ENCODE results near the gene CYB5R3.

The CYB5R3 gene

GRCh38 chr22:42649246-42650099 lies at the start of gene CYB5R3:
CYB5R3 (minus strand) TSS chr22:42649392; CDS start chr22:42649315, 77 bp downstream.
- no peak for DNase-seq

DNA sequence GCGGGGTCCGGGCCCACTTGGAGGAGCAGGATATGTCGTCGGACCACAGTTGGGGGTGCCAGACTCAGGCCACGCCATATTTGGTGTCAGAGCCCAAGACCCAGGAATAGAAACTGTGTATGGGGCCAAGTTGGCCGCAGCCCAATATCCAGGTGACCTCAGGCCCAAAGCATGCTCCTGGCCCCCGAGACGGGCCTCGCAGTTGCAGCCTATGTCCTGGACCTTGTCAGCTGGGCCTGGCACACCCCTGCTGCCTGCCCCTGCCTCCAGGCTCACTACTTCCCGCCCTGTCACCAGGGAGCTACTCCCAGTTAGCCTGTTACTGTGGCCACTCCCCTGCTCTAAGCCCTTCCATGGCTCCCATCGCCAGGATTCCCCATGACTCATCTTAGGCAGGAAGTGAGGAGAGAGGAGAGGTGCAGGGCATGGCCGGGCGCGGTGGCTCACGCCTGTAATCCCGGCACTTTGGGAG lies 48.4 kb upstream of the CYB5R3 start:
- no peak for DNase-seq

DNA sequence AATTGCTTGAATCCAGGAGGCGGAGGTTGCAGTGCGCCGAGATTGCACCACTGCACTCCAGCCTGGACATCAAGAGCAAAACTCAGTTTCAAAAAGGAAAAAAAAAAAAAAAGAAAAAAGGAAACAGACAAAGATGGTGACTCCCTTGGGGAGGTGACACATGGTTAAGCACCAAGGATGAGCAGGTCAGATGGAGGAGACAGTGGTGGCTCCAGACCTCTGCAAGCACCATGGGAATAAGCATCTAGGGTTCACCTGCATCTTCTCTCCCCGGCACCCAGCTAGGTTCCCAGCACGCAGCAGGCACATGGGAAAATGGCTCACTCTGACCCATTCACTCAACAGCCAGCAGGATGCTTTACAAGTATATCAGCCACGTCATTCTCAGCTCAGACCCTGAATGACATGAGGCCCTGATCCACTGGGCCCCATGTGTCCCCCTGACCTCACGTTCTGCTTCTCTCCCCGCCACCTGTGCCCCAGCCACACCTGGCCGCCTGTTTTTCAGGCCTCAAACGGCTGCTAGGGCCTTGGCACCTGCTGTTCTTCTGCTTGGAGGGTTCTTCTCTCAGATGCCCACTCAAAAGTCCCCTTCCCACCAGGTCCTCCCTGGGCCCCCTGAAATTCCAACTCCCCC lies 47.3 kb upstream of the CYB5R3 start:
- no peak for DNase-seq

DNA sequence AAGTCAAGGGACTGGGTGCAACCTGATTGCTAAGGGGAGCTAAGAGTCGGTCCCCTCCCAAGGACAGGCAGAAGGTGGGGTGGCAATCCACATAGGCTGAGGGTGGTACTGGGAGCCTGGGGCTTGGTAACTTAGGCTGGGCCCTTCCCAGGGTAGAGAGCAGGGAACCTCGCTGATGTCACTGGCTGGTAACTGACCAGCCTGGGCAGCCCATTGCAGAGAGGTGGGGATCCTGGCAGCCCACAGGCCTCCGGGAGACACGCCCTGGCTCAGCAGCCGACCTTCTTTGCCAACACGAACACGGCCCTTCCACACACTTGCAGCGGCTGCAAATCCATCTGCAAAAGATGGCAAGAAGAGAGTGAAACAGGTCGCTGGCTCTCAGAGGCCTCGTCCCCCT lies 46.1 kb upstream of the CYB5R3 start:
- DNase-seq, result no peak

DNA sequence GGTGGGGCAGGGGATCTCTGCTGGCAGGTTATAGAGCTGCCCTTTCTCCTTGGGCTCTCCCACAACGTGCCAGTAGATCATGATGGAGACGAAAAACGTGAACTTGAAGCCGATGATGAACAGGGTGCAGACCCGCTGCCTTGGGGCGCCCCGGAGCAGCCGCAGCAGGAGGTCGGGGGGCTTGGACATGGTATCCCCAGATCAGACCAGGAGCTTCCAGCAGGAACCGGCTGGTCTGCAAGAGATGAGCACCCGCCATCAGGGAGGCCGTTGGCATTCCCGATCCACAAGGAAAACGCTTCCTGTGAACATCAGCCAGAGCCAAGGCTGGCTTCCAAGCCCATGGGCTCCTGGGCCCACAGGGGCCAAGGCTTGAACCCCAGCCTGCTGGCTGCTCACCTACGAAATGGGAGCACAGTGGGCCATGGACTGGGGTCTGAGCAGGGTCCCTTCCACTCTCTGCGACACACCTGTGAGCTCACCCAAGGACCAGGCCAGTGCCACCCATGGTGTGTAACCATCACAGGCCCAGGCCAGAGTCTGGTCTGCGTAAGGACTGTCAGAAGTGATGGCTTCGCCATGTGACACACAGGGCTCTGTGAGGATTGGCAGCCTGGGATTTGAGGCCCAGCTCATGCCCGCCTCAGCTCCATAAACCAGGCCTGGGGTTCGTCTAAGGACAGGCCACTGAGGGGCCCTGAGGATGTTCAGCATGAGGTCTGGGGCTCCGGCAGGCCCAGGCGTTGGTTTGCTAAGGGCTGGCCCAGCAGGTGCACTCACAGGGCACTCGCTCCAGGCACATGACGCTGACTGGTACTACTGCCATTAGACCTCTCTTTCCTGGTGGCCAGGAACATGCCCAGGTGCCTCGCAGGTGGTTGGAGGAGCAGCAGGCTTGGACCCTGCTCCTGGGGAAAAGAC lies 44.8 kb upstream of the CYB5R3 start:
- DNase-seq, result no peak

DNA sequence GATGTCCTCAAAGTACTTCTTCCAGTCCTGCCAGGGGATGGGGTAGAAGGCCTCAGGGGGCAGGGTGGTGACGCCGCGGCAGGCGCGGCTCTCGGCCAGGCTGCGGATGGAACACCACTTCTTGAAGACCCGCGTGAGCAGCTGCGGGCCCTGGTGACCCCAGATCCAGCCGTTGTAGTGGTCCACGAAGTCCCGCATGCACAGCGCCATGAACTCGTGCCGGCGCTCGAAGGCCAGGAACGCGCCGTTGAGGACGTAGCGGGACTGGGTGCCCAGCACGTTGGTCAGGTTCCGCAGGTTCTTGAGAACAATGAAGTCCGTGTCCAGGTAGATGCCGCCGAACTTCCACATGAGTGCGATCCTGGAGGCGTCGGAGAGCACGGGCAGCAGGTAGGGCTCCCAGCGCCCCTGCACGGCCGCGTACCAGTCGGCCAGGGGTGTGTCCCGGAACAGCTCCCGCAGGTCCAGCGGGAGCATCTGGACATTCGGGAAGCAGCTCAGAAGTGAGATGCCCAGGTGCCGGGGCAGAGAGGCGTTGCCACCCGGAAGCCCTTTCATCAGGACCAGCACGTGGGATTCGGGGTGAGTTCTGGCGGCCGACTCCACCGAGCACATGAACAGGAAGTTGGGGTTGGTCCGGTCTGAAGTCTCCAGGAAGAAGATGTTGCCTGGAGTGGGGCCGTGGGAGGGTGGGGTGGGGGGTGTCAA lies 44.0 kb upstream of the CYB5R3 start:
- no peak for DNase-seq

DNA sequence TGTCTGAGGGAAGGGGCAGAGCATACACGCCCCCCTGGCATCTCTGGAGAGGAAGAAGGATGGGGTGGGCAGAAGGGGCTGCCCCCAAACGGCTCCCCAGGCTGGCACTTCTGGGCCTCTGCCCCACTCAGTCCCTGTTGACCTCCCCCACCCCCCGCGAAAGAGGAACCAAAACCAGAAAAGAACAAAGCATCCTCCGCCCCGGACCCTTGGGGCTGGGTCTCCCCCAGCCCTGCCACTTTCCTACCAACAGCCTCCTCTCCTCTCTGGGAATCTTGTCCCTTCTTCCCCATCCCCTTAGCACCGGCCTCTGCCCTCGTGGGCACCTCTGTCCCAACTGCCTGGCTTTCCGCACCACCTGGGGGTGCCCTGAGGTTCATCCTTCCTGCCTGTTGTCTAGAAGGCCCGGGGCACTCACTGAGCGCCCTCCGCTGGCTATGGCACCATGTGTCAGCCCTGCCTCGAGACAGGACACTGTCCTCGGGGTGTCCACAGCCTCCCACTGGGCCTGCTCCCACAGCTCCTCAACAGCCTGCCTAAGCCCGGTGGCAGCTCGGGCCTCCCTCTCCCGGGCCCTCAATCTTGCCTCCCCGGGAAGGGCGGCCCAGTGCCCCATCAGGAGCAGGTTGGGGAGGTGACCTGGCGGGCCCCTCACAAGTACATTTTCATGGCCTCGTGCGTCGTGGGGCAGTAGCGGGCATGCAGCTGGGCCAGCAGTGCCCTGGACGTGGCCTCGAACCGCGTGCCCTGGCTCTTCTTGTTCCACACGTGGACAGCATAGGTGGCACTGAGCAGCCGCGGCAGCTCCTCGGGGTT lies 43.3 kb upstream of the CYB5R3 start:
- no peak for DNase-seq

DNA sequence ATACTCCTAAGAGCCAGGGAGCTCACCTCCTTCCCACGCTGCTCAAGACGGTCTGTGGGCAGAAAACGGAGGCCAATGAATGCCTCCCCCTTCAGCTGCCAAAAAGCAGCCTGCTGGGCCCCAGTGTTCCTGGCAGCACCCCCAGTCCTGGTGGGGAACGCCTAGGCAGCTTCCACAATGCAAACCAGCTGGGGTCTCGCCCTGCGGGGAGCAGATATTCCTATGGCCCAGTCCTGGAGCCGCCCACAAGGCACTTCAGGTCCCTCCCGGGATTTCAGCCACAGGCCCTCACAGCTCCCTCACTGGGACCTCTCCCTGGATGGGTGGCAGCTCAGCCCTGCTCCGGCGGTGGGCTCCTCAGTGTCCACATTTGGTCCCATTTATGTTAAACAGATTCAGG lies 42.2 kb upstream of the CYB5R3 start:
- no peak for DNase-seq

DNA sequence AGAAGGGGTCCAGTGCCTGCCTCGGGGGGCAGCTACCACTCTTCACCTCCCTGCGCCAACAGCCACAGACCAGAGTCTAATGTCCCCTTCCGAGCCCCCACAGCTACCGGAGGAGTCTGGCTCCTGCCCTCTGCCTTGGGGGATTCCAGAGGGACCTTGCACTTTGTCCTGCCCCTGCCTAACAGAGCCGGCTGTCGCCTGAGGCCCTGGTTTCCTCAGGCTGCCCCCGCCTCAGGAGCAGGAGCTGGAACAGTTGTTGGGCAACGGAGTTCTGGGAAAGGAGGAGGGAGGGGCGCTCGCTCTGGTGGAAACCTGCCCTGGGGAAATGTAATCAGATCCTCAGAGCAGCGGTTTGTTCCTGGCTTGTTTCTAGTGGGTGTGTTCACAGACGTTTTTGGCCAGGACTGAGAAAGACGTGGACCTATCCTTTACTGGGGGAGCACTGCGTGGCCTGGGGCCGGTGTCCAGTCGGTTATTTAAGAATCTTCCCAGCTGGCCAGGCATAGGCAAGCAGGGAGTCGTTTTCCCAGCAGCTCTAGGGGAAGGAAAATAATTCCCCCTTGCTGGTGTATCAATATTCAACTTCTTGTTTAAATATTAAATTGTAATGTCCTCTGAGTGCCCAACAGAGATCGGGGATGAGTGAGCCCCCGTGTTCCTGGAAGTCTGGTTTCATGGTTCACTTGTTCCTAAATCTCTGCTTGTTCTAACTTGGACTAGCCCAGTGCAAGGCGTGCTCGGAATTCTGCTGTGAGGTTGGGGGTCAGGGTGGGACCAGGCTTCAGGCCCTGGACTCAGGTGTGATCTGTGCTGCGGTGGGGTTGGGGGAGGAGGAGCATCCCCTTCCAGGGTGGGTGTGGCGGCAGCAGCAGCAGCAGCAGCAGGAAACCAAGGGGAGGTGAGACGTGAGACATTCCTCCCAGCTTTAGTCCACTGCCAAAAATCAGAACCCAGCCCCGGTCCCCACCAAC lies 39.3 kb upstream of the CYB5R3 start:
- DNase-seq, result peak; percentile 40

DNA sequence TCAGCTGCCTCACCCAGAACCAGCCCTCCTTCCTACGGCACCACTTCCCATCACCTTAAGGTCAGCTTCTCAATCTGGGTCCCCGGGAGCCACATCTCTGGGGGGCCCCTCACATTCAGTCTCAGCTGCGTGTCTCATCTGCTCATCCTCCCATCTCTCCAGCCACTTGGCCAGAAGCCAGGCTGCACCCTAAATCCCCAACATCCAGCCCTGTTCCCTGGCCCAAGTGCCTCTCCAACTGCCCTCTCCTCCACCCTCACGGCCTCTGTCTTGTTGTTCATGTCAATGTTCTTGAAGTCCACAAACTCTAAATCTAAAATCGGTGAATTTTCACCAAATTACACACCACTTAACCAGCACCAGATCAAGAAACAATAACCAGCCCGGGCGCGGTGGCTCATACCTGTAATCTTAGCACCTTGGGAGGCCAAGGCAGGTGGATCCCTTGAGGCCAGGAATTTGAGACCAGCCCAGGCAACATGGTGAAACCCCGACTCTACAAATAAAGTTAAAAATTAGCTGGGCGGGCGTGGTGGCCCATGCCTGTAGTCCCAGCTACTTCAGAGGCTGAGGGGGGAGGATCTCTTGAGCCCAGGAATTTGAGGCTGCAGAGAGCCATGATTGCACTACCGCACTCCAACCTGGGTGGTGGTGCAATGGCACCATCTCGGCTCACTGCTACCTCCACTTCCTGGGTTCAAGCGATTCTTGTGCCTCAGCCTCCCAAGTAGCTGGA lies 37.7 kb upstream of the CYB5R3 start:
- no peak for DNase-seq

GRCh38 chr22:42685941-42686653 lies 36.9 kb upstream of the CYB5R3 start:
- DNase-seq, result no peak

DNA sequence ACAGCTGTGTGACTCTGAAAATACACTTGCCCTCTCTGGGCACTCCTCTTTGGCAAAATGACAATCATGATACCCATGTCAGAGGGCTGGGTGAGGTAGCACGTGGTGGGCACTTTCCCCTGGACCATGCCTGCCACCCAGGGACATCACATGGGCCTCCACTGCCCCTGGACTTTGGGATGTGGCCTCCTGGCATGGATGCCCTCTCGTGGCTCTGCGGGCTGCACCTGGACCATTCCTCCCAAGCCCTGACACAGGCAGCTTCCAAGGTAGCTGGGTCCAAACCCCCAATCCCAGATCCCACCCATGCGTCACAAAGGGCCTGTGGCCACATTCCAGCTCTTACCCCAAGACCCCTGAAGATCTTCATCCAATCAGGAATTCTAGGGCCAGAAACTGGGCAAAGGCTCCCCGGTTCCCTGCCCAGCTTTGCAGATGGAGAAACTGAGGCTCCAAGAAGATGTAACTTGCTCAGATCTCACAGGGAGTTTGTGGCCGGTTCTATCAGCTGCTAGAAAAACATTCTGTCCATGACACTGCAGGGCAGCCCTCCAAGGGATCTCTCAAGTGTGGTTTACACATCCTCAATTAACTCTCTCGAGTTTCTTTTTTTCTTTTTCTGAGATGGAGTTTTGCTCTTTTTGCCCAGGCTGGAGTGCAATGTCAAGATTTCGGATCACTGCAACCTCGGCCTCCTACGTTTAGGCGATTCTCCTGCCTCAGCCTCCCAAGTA lies 35.4 kb upstream of the CYB5R3 start:
- DNase-seq, result no peak

- DNase-seq, result no peak
Observed at GRCh38 chr22:42683578-42684283, 34.5 kb upstream of the CYB5R3 start.

DNA sequence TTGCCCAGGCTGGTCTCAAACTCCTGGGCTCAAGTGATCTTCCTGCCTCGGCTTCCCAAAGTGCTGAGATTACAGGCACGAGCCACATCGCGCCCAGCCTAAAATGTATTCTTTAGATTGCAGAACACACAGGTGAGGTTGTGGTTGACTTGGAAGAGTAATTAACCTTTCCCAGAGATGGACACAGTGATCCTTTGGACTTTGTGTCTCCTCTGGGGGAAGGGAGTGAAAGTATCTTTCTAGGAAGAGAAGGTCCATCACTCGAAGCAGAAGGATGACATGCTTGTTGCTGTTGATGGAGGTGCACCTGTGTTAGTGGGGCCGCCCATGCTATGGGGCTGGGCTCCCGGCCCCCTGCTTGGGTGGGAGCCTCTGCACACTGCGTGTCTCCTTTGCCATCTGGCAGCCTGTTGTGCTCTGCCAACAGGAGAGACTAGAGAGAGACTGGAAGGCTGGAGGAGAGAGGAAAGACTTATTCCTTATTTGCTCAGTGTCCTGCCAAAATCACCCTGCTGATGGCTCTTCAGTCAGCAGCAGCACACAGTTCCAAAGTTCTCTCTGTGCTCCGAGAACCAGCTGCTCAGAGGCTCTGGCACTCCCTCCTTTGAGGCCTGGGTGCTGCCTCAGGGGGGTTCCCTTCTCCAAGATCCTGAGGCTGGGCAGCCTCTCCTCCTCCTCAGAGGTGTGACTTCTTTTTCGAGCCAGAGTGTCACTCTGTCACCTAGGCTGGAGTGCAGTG lies 33.1 kb upstream of the CYB5R3 start:
- DNase-seq, result no peak

DNA sequence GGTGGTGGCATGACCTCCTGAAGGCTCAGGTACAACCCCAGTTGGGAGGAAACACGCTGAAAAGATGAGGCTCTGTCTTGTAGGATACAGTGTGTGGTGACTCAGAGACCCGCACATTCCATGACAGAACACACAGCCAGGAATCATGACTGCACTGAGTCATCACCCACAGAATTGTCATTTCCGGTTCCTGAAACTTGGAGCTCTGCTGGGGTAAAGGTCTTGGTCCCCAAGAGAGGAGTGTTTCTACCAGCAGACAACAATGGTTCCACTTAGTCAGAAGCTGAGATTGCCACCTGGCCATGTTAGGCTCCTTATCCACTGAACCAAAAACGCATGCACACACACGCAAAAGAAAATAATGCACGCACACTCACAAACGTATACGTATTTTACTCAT lies 31.5 kb upstream of the CYB5R3 start:
- DNase-seq, result no peak

- DNase-seq, result no peak
Observed at GRCh38 chr22:42679691-42680090, 30.5 kb upstream of the CYB5R3 start.

DNA sequence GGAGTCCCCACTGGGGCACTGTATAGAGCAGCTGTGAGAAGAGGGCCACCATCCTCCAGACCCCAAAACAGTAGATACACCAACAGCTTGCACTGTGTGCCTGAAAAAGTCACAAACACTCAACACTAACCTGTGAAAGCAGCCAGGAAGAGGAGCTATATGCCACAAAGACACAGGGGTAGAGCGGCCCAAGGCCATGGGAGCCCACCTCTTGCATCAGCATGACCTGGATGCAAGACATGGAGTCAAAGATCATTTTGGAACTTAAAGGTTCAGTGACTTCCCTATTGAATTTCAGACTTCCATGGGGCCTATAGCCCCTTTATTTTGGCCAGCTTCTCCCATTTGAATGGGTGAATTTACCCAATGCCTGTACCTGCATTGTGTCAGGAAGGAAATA lies 29.7 kb upstream of the CYB5R3 start:
- DNase-seq, result no peak

Measured in NCI-H2081 treated with DMSO at 0.1 percent for 48 hours (cell line).